SU-DHL-6 (cell line): ENCODE data around the gene ACSF3.

Experiments used
- CTCF ChIP-seq: fragments of 200-600 bp; sonication (generic); IDR thresholded peaks from one replicate; pipeline ENCODE4 v1.5.1; 2017; ENCODE audit warnings: antibody characterized with exemption, mild to moderate bottlenecking, low read length, moderate library complexity; ENCODE audit not compliant: insufficient read depth, poor library complexity, severe bottlenecking
- EZH2phosphoT487 ChIP-seq: fragments of 200-600 bp; sonication (generic), shearing (Covaris generic); conservative IDR thresholded peaks from 2 replicates; pipeline ENCODE4 v1.6.1; 2018; ENCODE audit warnings: mild to moderate bottlenecking, antibody characterized with exemption, low read length, moderate library complexity, mixed read lengths

- TF ChIP-seq CTCF (no peak), EZH2phosphoT487 (no peak)
Observed at GRCh38 chr16:89102481-89103073, 8.9 kb downstream of the ACSF3 start.
